K562 (cell line): ENCODE results near the gene CHD2. TPM values are rescaled to one million over a fixed set of nuclear protein-coding genes. Genes with fewer than 3 reads are reported as not detected.
A peak's percentile ranks its signal among the peaks of the same experiment; 100 is the strongest.

ENCODE experiments used
- BRF2 ChIP-seq: IDR thresholded peaks from 3 replicates; pipeline ENCODE4 v1.6.1; 2011; ENCODE audit warnings: borderline replicate concordance, mild to moderate bottlenecking; ENCODE audit not compliant: insufficient read length, insufficient read depth
- CBX3 ChIP-seq, 2 experiments: IDR thresholded peaks; 1 replicate in 1 of 2; 2 replicates in 1 of 2; pipeline ENCODE4 v1.6.1; 2012; ENCODE audit warnings: inconsistent platforms in 2 of 2, low read length in 2 of 2, borderline replicate concordance in 1 of 2, control low read depth in 1 of 2
- CBX8 ChIP-seq: fragments of 200-600 bp; sonication (generic); IDR thresholded peaks from 2 replicates; pipeline ENCODE4 v1.6.1; 2012; ENCODE audit warnings: borderline replicate concordance, mixed run types, low read depth, mild to moderate bottlenecking, moderate library complexity, mixed read lengths, low read length, control low read depth, inconsistent platforms; ENCODE audit not compliant: poor library complexity, severe bottlenecking; ENCODE audit errors: extremely low read depth
- EHMT2 ChIP-seq: fragments of 450-650 bp; IDR thresholded peaks from 2 replicates; pipeline ENCODE4 v1.6.1; 2018; ENCODE audit warnings: antibody characterized with exemption
- EP300 ChIP-seq: IDR thresholded peaks from 2 replicates; pipeline ENCODE4 v1.6.1; 2012; ENCODE audit warnings: low read length, improper control_type of control experiment
- MXI1 ChIP-seq: IDR thresholded peaks from 2 replicates; pipeline ENCODE4 v1.6.1; 2011; ENCODE audit warnings: low read depth, mild to moderate bottlenecking, improper control_type of control experiment, low read length
- PCBP1 ChIP-seq: fragments of 200-400 bp; formaldehyde crosslinking; IDR thresholded peaks from 2 replicates; pipeline ENCODE4 v1.6.1; 2018; ENCODE audit warnings: mild to moderate bottlenecking, low read depth, low read length; ENCODE audit not compliant: poor library complexity, severe bottlenecking
- POLR2AphosphoS2 ChIP-seq: IDR thresholded peaks from 2 replicates; pipeline ENCODE4 v1.6.1; 2012; ENCODE audit warnings: low read length, improper control_type of control experiment
- RBBP5 ChIP-seq: fragments of 200-600 bp; sonication (generic); IDR thresholded peaks from 2 replicates; pipeline ENCODE4 v1.6.1; 2012; ENCODE audit warnings: borderline replicate concordance, mild to moderate bottlenecking, low read length, control low read depth, inconsistent platforms; ENCODE audit not compliant: insufficient read depth, poor library complexity, severe bottlenecking
- RBM14 ChIP-seq: fragments of 200-400 bp; formaldehyde crosslinking; IDR thresholded peaks from 2 replicates; pipeline ENCODE4 v1.6.1; 2018; ENCODE audit warnings: low read depth, mild to moderate bottlenecking, low read length, moderate library complexity, borderline replicate concordance; ENCODE audit not compliant: insufficient read depth
- RNF2 ChIP-seq: sonication (generic); IDR thresholded peaks from 2 replicates; pipeline ENCODE4 v1.6.1; 2016
- SMAD1 ChIP-seq: fragments of 150-350 bp; IDR thresholded peaks from 2 replicates; pipeline ENCODE4 v1.6.1; 2014; ENCODE audit warnings: low read length, low read depth; ENCODE audit not compliant: partially characterized antibody
- SMARCA5 ChIP-seq: fragments of 450-650 bp; IDR thresholded peaks from 2 replicates; pipeline ENCODE4 v1.6.1; 2016
- SREBF1 ChIP-seq: fragments of 150-350 bp; IDR thresholded peaks from 2 replicates; pipeline ENCODE4 v1.6.1; 2014; ENCODE audit warnings: antibody characterized with exemption, low read depth, low read length, borderline replicate concordance
- SUPT5H ChIP-seq: fragments of 450-650 bp; IDR thresholded peaks from 2 replicates; pipeline ENCODE4 v1.6.1; 2016
- TEAD4 ChIP-seq, 2 experiments: sonication (generic) in 1 of 2; formaldehyde crosslinking in 1 of 2; IDR thresholded peaks; 2 replicates each; pipeline versions ENCODE4 v1.6.1 to v1.8.0; 2012 to 2022; ENCODE audit warnings: borderline replicate concordance in 1 of 2, inconsistent platforms in 1 of 2, low read length in 1 of 2, mild to moderate bottlenecking in 1 of 2, missing genetic modification reagents in 1 of 2
- U2AF2 ChIP-seq: fragments of 200-400 bp; formaldehyde crosslinking; optimal IDR thresholded peaks from 2 replicates; pipeline ENCODE3; 2017; ENCODE audit warnings: low read depth, mild to moderate bottlenecking, low read length
- ZBTB9 ChIP-seq: fragments of 450-650 bp; formaldehyde crosslinking; IDR thresholded peaks from 2 replicates; pipeline ENCODE4 v1.4.0; 2020; ENCODE audit warnings: mild to moderate bottlenecking, moderate library complexity
- ZFP36 ChIP-seq: fragments of 150-350 bp; IDR thresholded peaks from 2 replicates; pipeline ENCODE4 v1.6.1; 2018; ENCODE audit warnings: low read length, low read depth; ENCODE audit not compliant: partially characterized antibody
- ZNF12 ChIP-seq: sonication (generic); formaldehyde crosslinking; IDR thresholded peaks from 2 replicates; pipeline ENCODE4 v1.4.0; 2020; ENCODE audit warnings: mild to moderate bottlenecking, missing genetic modification reagents
- ZNF431 ChIP-seq: sonication (generic); formaldehyde crosslinking; IDR thresholded peaks from 2 replicates; pipeline ENCODE4 v1.8.0; 2022; ENCODE audit warnings: mild to moderate bottlenecking, missing genetic modification reagents
- ZNF592 ChIP-seq: fragments of 450-650 bp; IDR thresholded peaks from 2 replicates; pipeline ENCODE4 v1.6.1; 2017; ENCODE audit warnings: antibody characterized with exemption, mild to moderate bottlenecking
- ZZZ3 ChIP-seq: fragments of 450-650 bp; IDR thresholded peaks from 2 replicates; pipeline ENCODE4 v1.6.1; 2016; ENCODE audit warnings: antibody characterized with exemption, mild to moderate bottlenecking, moderate library complexity
- polyA plus RNA-seq, 8 experiments: library from polyadenylated mRNA; depleted of rRNA in 4 of 8; stranded (reverse) in 5 of 8; unstranded in 3 of 8; fragments of >200 nt; fragmentation: Nextera tagmentation in 2 of 8; fragmentation: Illumina TruSeq in 1 of 8; extraction: Ambion mirVana in 2 of 8; extraction: Trizol in 1 of 8; gene quantifications; 2 replicates each; pipeline versions ENCODE4 v1.2.1 to v1.2.3, GENCODE V29; 2011 to 2014; ENCODE audit warnings: inconsistent platforms in 1 of 8, missing spikeins in 1 of 8
- total RNA-seq, 7 experiments: library from RNA; depleted of rRNA in 6 of 7; stranded (reverse); fragments of >200 nt in 6 of 7; fragmentation: Illumina TruSeq in 2 of 7; extraction: Trizol in 2 of 7; gene quantifications; 2 replicates each; pipeline versions ENCODE4 v1.2.1 to v1.2.3, GENCODE V29; 2011 to 2021; ENCODE audit warnings: low replicate concordance in 1 of 7

Gene CHD2
- total and polyA plus RNA-seq, 9 of the 15 experiments (the other 6 are each of a cell fraction or from before 2014, with no cell fraction given) = 38.9 to 70.8 (median 56.2) TPM

GRCh38 chr15:92882697-92883162 is 17.4 kb upstream of the CHD2 start (continued):
- TF ChIP-seq ZNF592 (peak; percentile 21; the same call in 1 of the 2 replicates), CBX3 (IDR thresholded peaks at IDR 0.05; ENCODE audit: borderline replicate concordance in 1 of 2, low read length in 2 of 2) (no peak), RNF2 (peak; percentile 36; the same call in 1 of the 2 replicates), PCBP1 (no peak), ZNF12 (CRISPR knock-in tag) (no peak), ZFP36 (no peak), CBX8 (no peak), POLR2AphosphoS2 (no peak), MXI1 (no peak; the same call in 1 of the 2 replicates), SMARCA5 (no peak), BRF2 (no peak), SMAD1 (peak; percentile 96), SUPT5H (peak; percentile 5), RBBP5 (peak; percentile 93), ZNF431 (CRISPR knock-in tag) (no peak), U2AF2 (no peak), SREBF1 (no peak), EHMT2 (no peak), ZZZ3 (no peak), EP300 (no peak; the same call in 1 of the 2 replicates), ZBTB9 (no peak), RBM14 (no peak), TEAD4 (IDR thresholded peaks at IDR 0.05; ENCODE audit: low read length) (peak; percentile 44; the same call in 1 of the 2 replicates), TEAD4 (CRISPR knock-in tag; IDR thresholded peaks at IDR 0.05; ENCODE audit: borderline replicate concordance) (no peak)
